Activated CD8-positive, alpha-beta T cell treated with anti-CD3 and anti-CD28 coated beads for 36 hours (primary cell): Measurements from ENCODE around the gene BSG. TPM values are rescaled to one million over a fixed set of nuclear protein-coding genes. Genes with fewer than 3 reads are reported as not detected.

ENCODE experiments used
- ATAC-seq: fragments of 200-7000 bp; cut with Tn5 transposase; one replicate; pipeline ENCODE4 v1.10.0; 2021; ENCODE audit warnings: mild to moderate bottlenecking, moderate library complexity
- CTCF ChIA-PET: fragments of 350-600 bp; sonication (Branson Sonifier 250); formaldehyde crosslinking; loops from one replicate; lab custom pipeline; 2021; ENCODE audit warnings: antibody characterized with exemption; lab: Charles Lee
- POLR2A ChIA-PET: fragments of 350-600 bp; sonication (Branson Sonifier 250); formaldehyde crosslinking; loops from one replicate; lab custom pipeline; 2021; ENCODE audit warnings: antibody characterized with exemption; lab: Charles Lee
- DNase-seq: peaks from one replicate; pipeline ENCODE4 v3.0.0-alpha.2; 2020
- H3K27ac Mint-ChIP-seq: one replicate; pipeline ENCODE4 v1.8.0; 2021; ENCODE audit warnings: mild to moderate bottlenecking, mixed read lengths
- H3K27me3 Mint-ChIP-seq: one replicate; pipeline ENCODE4 v1.8.0; 2021; ENCODE audit warnings: mixed read lengths
- H3K36me3 Mint-ChIP-seq: one replicate; pipeline ENCODE4 v1.8.0; 2021; ENCODE audit warnings: low read depth, mixed read lengths
- H3K4me1 Mint-ChIP-seq: one replicate; pipeline ENCODE4 v1.8.0; 2021; ENCODE audit warnings: low read depth, mixed read lengths
- H3K4me3 Mint-ChIP-seq: one replicate; pipeline ENCODE4 v1.8.0; 2021; ENCODE audit warnings: mild to moderate bottlenecking, moderate library complexity, mixed read lengths
- H3K9me3 Mint-ChIP-seq: one replicate; pipeline ENCODE4 v1.8.0; 2021; ENCODE audit warnings: mixed read lengths
- intact Hi-C: fragments of 100-400 bp; cut with micrococcal nuclease; formaldehyde crosslinking; loops from one replicate; pipeline ENCODE4 v1.10.0; 2022
- total RNA-seq, 2 experiments: library from RNA; stranded (reverse); gene quantifications; one replicate each; pipeline ENCODE4 v1.2.3, GENCODE V29; 2021
- TF ChIP-seq, protein P1 (sequence below): fragments of 200-600 bp; IDR thresholded peaks from one replicate; pipeline ENCODE4 v1.8.0; 2022; ENCODE audit warnings: antibody characterized with exemption, mild to moderate bottlenecking

The BSG gene
- total RNA-seq, 2 experiments from 2014 or later: 159 to 160 TPM

GRCh38 chr19:585551-586110, 13.2 kb downstream of the BSG start:
- DNase-seq (no peak), ATAC-seq (no peak)
- ChIA-PET POLR2A (interaction anchor here (0.6 to 1.8 kb wide), 2 partner anchors 11 to 24 kb away, joined by 3 to 8 read pairs; no protein-coding TSS in a partner anchor), CTCF (interaction anchor here (1.0 to 3.1 kb wide), 5 partner anchors 9 to 152 kb away, joined by 3 to 12 read pairs (median 3); no protein-coding TSS in a partner anchor)
- no peaks in the 10 kb centered on the region for H3K9me3 Mint-ChIP-seq
- intact Hi-C loops: loop anchor here (10.0 kb wide), 1 partner anchor 149 kb away; no protein-coding TSS in a partner anchor
- peaks cover 5% of the 10 kb centered on the region for H3K4me1 Mint-ChIP-seq
- TF ChIP-seq, protein P1, sequence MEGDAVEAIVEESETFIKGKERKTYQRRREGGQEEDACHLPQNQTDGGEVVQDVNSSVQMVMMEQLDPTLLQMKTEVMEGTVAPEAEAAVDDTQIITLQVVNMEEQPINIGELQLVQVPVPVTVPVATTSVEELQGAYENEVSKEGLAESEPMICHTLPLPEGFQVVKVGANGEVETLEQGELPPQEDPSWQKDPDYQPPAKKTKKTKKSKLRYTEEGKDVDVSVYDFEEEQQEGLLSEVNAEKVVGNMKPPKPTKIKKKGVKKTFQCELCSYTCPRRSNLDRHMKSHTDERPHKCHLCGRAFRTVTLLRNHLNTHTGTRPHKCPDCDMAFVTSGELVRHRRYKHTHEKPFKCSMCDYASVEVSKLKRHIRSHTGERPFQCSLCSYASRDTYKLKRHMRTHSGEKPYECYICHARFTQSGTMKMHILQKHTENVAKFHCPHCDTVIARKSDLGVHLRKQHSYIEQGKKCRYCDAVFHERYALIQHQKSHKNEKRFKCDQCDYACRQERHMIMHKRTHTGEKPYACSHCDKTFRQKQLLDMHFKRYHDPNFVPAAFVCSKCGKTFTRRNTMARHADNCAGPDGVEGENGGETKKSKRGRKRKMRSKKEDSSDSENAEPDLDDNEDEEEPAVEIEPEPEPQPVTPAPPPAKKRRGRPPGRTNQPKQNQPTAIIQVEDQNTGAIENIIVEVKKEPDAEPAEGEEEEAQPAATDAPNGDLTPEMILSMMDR: no peak
- H3K27me3 Mint-ChIP-seq: peaks cover 11% of the 10 kb centered on the region
- peaks cover 7% of the 10 kb centered on the region for H3K36me3 Mint-ChIP-seq
- no peak overlapping the region for H3K27ac Mint-ChIP-seq
- H3K4me3 Mint-ChIP-seq: no peak overlapping the region

DNA sequence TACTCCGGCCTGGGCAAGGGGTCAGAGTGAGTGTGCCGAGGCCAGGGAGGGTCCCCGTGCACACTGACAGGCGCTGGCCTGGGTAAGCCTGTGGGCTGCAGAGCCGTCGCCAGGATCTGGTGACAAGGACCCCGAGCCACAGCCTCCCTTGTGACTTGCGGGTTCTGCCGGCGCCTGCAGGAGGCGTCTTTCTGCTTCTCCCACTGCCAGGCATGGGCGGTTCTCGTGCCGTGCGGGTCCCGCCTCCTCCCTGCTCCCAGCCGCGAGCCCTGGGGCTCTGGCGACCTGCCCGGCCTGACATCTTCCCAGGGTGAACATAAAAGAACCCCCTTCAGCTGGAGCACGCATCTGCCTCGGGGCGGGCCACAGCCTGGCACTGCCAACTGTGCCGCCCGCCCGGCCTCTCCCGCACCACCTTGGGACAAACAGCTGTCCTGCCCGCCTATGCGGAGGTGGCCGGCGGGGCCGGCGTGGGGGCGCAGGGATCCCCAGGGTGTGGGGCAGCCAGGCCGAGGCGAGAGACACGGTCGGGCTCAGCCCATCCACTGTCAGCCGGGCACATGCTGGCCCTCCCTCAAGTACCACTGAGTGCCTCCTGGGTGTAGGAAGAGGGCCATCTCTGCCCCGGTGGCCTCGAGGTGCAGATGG, 15.8 kb downstream of the BSG start:
- Mint-ChIP-seq H3K36me3 (no peaks in the 10 kb centered on the region), H3K9me3 (no peaks in the 10 kb centered on the region), H3K4me3 (no peak overlapping the region), H3K27me3 (peaks cover 21% of the 10 kb centered on the region), H3K4me1 (peaks cover 5% of the 10 kb centered on the region), H3K27ac (no peak overlapping the region)
- CTCF ChIA-PET: interaction anchor here (0.8 to 1.0 kb wide), 3 partner anchors 10 to 72 kb away, joined by 3 to 4 read pairs (median 3); no protein-coding TSS in a partner anchor
- DNase-seq (peak; percentile 84), ATAC-seq (peak; percentile 80)
- intact Hi-C loops: loop anchor here (10.0 kb wide), 1 partner anchor 147 kb away; no protein-coding TSS in a partner anchor
- POLR2A ChIA-PET: interaction anchor here (1.1 kb wide), 1 partner anchor 44 kb away, joined by 3 read pairs; no protein-coding TSS in a partner anchor
- TF ChIP-seq, protein P1: peak; percentile 58

DNA sequence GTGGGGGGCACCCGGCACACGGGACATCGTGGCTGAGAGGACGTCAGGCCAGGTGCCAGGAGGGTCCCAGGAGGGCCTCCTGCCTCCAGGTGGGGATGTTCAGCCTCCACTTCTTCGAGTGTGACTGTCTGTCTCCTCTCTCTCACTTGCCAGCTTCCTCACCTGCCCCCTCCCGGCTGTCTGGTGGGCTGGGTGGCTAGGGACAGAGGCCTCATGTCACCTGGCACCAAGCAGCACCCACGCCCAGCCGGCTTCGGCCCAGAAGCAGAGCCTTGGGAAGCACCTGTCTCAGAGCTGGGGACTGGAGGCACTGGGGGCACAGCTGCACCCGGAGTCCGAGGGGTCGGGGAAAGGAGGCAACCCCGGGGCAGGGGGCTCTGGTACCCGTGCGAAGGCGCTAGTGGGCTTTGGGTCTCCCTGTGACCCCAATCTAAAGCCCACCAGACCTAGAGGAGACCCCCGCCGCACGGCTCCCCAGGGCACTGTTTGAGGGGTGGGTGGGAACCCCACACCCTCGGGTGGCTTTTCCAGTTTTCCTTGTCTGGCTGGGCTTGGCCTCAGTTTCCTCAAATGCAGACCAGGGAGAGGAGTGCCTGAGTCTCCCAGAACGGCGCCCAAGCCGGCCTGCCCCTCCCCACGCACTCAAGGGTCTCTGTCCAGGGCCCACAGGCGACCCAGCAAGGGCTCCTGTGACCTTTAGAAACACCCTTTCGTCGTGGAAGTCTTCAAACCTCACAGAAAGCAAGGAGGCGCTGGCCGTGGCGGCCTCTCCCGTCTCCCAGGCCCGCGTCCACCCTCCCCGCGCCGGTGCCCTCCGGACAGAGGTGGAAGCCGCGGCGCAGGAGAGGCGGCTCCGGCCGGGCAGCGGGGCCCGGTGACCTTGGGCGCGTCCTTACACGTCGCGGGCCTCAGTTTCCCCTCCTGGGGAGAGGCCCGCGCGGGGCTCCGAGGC, 16.6 kb downstream of the BSG start:
- intact Hi-C loops: loop anchor here (10.0 kb wide), 1 partner anchor 146 kb away; no protein-coding TSS in a partner anchor
- no peaks in the 10 kb centered on the region for H3K9me3 Mint-ChIP-seq
- no peak for ATAC-seq
- peaks cover 2% of the 10 kb centered on the region for H3K4me1 Mint-ChIP-seq
- no peak overlapping the region for H3K27ac Mint-ChIP-seq
- no peak overlapping the region for H3K4me3 Mint-ChIP-seq
- H3K36me3 Mint-ChIP-seq: no peaks in the 10 kb centered on the region
- TF ChIP-seq, protein P1: no peak
- DNase-seq: peak; percentile 44
- ChIA-PET CTCF (interaction anchor here (0.8 to 1.0 kb wide), 3 partner anchors 9 to 71 kb away, joined by 3 to 4 read pairs (median 3); no protein-coding TSS in a partner anchor), POLR2A (interaction anchor here (1.1 kb wide), 1 partner anchor 43 kb away, joined by 3 read pairs; no protein-coding TSS in a partner anchor)
- H3K27me3 Mint-ChIP-seq: peaks cover 21% of the 10 kb centered on the region

DNA sequence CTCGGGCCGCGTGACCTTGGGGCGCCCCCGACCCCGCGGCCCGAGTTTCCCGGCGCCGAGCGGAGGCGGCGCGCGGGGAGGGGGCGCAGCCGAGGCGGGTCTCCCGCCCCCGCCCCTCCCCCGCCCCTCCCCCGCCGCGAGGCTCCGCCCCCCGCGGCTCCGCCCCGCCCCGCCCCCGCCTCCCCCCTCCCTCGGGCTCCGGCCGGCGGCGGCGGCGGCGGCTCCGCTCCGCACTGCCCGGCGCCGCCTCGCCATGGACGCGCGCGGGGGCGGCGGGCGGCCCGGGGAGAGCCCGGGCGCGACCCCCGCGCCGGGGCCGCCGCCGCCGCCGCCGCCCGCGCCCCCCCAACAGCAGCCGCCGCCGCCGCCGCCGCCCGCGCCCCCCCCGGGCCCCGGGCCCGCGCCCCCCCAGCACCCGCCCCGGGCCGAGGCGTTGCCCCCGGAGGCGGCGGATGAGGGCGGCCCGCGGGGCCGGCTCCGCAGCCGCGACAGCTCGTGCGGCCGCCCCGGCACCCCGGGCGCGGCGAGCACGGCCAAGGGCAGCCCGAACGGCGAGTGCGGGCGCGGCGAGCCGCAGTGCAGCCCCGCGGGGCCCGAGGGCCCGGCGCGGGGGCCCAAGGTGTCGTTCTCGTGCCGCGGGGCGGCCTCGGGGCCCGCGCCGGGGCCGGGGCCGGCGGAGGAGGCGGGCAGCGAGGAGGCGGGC, 17.4 kb downstream of the BSG start, which contains the start of gene HCN2:
TSS of gene HCN2 (plus strand) at position 189 of the 703 bp plus-strand sequence. CDS start at position 254, 65 bp downstream.
- ATAC-seq (no peak), DNase-seq (no peak)
- Mint-ChIP-seq H3K27ac (no peak within 1 kb of the TSS), H3K36me3 (no peaks in the 10 kb centered on the region), H3K27me3 (peaks cover 21% of the 10 kb centered on the region), H3K4me3 (no peak within 1 kb of the TSS), H3K4me1 (peaks cover 2% of the 10 kb centered on the region), H3K9me3 (no peaks in the 10 kb centered on the region)
- CTCF ChIA-PET: no interaction called here
- intact Hi-C loops: loop anchor here (10.0 kb wide), 1 partner anchor 145 kb away; no protein-coding TSS in a partner anchor
- POLR2A ChIA-PET: no interaction called here
- TF ChIP-seq, protein P1: no peak
